SIG-M5 treated with dmso at 0.1 percent for 504 hours (cell line): ENCODE results near the gene GSTK1.
A peak's percentile ranks its signal among the peaks of the same experiment; 100 is the strongest.
"Not testable (repeated sequence)": the region's sequence is repeated elsewhere in the genome, so short reads cannot be mapped to it uniquely, and the experiment has no call there.

Experiments used
- DNase-seq: peaks from one replicate; lab custom pipeline; 2025; ENCODE audit not compliant: unreplicated experiment; lab: John Stamatoyannopoulos, UW

GSTK1 gene

GRCh38 chr7:143269251-143269650 is 6.0 kb downstream of the GSTK1 start:
- DNase-seq: no peak

GRCh38 chr7:143271240-143271639 is 8.0 kb downstream of the GSTK1 start:
- DNase-seq: no peak

DNA sequence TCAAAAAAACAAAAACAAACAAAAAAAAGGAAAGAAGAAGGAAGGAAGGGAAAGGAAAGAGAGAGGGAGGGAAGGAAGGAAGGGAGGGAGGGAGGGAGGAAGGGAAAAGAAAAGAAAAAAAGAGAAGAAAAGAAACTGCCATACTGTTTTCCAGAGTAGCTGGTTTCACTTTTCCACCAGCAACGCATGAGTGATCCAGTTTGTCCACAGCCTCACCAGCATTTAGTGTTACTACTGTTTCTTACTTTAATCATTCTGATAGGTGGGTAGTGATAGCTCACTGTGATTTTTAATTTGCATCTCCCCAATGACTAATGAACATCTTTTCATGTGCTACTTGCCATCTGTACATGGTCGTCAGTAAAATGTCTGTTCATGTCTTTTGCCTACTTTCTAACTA is 9.6 kb downstream of the GSTK1 start:
- DNase-seq: no peak

DNA sequence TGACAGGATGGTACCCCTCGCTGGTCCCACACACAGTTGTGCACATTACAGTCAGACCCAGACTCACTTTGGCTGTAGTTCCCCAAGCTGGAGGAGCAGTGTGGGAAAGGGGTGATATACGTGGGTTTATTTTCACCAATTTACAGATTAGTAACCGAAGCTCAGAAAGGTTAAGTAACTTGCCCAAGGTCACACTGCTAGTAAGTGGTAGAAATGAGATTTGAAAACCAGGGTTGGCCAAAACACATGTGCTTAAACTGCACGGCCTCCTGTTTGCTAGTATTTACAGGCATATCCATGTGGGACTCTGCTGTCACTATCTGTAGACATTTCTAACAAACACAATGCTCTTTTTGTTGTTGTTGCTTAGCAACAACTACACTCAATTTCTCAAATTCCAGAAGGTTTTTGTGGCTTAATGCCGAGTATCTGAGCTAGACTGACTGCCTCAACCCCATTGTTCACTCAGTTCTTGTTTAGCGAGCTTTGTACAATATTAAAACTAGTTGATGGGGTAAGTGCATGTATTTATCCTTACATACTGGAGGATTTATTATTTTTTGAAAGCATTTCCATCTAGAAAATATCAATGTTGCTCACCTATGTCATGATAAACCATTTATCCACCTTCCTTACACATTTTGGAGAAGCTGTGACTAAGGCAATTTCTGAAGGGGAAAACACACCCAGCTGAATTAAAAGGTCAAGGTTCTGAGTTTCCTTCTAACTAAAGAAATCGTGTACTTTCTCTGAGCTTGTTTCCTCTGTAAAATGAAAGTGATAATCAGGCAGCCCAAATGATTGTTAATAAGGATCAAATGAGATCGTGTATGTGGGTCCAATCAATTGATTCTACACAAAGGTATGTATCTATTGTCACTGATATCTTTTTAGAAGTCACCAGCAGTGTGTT is 16.2 kb downstream of the GSTK1 start:
- no peak for DNase-seq

- no peak for DNase-seq
Observed at GRCh38 chr7:143280160-143280559, 16.9 kb downstream of the GSTK1 start.

- DNase-seq: no peak
Observed at GRCh38 chr7:143280566-143280965, 17.3 kb downstream of the GSTK1 start.

DNA sequence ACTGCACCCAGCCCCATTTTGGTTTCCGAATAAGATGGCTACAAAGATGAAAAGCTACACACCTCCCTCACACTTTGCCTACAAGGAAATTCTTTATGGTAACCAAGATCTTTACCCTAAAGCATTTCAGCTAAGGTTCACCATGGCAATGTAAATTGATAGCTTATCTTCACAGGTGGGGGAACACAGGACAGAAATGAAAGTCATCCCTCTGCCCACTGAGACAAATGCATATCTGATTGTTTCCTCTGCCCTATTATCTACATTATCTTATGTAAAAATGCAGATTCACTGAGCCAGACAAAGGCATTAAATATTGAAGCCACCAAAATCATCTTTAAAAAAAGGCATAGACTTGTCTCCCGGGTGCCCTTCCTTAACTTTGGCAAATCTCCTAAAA is 18.3 kb downstream of the GSTK1 start:
- DNase-seq: no peak

- DNase-seq: no peak
Observed at GRCh38 chr7:143282124-143282523, 18.9 kb downstream of the GSTK1 start.

DNA sequence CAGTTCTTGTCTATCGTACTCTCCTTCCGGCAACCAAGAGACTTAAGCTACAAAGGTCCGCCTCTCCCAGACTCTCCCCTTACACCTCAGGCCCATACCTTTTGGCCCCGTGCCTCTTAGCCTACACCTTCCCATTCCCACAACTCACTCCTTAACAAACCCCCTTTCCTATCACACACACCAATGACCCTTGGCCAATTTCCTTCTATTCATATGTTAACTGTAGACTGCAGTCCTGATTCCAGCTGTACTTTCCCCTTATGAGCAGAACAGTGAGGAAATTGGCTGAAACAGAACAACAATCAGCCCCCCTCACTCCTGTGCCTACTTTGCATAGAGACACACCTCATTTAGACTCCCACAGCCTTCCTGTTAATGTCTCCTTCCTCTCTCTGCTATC is 20.1 kb downstream of the GSTK1 start:
- DNase-seq: no peak

GRCh38 chr7:143284591-143285469 is 21.6 kb downstream of the GSTK1 start, which contains the start of gene TMEM139:
Gene TMEM139 (plus strand): TSS chr7:143284958. CDS start chr7:143285958, 1,000 bp downstream.
- no peak for DNase-seq

DNA sequence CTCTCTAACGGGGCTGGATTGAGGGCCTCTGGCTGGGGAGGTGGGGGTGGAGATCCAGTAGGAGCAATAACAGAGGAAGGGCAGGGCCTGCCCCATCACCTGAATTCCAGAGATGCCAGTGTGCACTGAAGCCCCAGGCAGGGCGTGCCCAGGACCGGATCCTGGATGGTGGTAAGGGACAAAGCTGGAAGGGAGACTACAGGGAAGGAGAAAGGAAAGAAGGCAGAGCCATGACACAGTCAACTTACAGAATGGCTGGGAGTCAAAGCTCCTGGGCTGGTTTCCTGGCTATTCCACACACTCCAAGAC is 22.2 kb downstream of the GSTK1 start:
- no peak for DNase-seq

GRCh38 chr7:143285806-143286521 is 22.7 kb downstream of the GSTK1 start:
- DNase-seq: no peak

DNA sequence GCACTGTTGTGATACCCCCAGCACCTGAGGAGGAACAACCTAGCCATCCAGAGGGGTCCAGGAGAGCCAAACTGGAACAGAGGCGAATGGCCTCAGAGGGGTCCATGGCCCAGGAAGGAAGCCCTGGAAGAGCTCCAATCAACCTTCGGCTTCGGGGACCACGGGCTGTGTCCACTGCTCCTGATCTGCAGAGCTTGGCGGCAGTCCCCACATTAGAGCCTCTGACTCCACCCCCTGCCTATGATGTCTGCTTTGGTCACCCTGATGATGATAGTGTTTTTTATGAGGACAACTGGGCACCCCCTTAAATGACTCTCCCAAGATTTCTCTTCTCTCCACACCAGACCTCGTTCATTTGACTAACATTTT is 23.3 kb downstream of the GSTK1 start:
- no peak for DNase-seq

DNA sequence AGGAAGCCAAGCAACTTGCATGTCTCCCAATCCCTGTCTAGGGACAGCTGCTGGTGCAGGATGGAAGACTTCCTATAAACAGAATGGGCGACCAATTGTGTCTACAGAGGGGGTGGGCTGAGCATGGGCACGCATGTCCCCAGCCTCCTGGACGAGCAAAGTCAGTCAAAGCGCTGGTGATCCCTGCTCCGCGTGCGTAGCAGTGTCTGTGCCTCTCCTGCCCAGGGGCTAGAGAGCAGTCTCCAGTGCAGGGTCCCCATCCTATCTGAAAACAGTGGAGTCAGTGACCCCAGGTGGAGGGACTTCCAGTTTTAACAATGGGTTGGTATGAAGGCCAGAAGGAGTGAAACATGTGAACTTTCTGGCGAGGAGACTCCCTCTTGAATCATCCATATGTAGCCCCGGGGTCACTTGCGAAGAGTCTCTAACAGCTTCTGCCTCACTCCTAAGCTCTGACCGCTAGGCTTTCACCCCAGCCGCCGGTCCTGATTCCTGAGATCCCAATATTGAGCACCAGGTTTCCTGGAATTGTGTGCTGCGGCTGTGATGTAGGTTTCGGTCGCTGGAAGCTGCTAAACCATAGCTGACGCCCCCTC is 24.2 kb downstream of the GSTK1 start:
- DNase-seq: no peak

DNA sequence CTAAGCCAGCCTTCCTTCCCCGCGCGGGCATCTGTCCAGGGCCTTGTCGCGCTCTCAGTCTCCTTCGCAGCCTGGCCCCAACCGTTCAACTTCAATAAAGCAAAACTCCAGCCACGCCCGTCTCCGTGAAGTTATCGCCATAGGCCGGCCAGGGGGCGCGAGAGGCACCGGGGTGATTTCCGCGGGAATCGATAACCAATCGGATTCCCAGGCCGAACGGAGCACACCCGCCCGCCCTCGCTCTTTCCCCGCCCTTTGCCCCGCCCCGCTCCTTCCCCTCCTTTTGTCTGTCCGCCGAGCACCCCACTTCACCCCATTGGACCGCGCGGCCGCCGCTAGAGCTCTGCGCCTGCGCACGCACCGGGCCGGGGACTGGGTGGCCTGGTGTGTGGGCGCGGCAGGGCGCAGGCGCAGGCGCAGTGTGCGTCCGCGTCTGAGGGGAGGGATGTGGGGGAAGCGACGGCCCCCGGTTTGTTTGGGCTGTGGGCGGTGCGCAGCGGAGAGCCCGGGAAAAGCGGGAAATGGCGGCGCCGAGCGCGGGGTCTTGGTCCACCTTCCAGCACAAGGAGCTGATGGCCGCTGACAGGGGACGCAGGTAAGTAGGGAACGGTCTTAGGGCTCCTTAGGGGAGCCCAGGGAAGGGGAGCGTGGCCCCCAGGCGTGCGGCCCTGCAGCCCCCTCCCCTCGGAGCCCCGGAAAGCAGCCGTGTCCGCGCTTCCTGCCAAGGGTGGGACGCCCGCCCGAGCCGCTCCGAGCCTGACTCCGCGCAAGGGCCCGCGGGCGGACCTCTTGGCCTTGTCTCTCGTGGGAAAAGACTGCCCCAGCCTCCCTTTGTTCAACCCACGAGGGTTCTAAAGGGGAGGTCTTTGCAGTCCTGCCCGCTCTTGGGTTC is 24.9 kb downstream of the GSTK1 start, which contains the start of gene CASP2:
Gene CASP2 (plus strand): TSS at position 417 of the 892 bp plus-strand sequence. CDS start 105 bp downstream, at position 522.
- peak; percentile 94 for DNase-seq

DNA sequence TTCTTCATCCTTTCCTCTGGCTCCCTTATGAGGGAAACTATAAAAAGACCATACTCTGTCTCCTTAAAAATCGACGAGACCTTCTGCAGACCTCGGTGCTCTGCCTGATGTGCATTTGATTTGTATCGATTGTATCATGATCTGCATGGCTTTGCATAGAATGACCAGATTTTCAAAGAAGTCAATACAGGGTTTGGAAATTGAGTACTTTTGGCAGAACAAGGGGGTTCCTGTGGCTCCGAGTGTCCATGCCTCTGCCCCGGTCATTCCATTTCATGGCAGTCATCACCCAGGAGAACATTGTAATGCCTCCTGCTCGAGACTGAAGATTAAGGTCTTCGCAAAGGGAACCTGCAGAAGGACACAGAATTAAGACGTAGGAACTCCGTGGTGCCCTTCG is 25.6 kb downstream of the GSTK1 start:
- no peak for DNase-seq

- DNase-seq: peak; percentile 52
Observed at GRCh38 chr7:143289421-143289820, 26.2 kb downstream of the GSTK1 start.

DNA sequence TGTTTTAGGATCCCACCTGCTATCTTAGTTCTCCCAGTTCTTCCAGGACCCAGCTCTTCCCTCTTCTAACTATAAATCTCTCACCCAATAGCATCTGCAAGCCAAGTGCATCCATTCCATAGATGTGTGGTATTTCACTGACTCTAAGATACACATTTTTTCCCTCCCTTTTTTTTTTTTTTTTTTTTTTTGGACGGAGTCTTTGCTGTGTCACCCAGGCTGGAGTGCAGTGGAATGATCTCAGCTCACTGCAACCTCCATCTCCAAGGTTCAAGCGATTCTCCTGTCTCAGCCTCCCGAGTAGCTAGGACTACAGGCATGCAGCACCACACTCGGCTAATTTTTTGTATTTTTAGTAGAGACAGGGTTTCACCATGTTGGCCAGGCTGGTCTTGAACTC is 26.6 kb downstream of the GSTK1 start:
- DNase-seq: not testable (repeated sequence)

GRCh38 chr7:143290293-143290692 is 27.1 kb downstream of the GSTK1 start:
- DNase-seq: no peak

DNA sequence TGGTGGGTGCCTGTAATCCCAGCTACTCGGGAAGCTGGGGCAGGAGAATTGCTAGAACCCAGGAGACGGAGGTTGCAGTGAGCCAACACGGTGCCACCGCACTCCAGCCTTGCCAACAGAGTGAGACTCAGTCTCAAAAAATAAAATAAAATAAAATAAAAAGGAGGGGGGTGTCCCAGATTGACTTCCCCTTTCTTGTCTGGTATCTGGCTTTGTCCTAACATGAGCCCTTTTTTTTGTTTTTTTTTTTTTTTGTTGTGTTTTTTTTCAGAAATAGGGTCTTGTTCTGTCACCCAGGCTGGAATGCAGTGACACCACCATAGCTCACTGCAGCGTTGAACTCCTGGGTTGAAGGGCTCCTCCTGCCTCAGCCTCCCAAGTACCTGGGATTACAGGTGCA is 29.6 kb downstream of the GSTK1 start:
- no peak for DNase-seq
